ENCODE data around the gene GLYR1.

Gene GLYR1

DNA sequence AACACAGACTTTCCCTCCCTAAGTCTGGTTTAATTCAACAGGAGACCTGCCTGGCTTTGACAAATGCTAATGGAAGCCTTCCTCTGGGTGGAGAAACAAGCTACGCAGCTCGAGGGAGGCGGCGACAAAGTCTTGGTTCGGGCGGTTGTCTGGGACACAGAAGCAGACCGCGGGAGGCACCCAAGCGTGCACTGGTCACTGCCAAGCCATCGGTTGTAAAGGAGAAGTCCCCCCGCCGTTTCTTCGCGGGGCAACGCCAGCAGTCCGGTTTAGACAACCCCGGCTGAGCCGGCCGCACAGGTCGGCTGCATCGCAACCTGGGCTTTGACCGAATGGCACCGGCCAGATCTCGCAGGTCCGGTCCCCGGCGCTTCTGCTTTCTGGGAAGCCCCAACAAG, 586 bp downstream of the GLYR1 start:
- DNase-seq: peak; percentile 21 to 41

DNA sequence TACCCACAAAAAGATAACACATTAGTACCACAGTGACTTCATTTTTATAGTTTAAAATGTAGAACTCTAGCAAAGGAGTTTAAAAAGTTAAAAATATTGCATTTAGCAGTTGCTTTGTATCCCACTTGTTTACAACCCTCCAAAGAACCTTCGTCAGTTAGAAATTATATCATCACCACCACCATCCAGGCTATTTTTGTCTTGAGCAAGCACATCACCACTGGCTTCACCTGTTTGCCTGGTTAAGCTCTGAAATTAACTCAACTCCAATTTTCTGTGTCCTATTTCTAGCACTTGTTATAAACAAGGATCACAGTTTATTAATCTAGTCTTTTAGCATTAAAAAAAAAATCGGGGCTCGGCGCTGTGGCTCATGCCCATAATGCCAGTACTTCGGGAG, 6.1 kb downstream of the GLYR1 start:
- no peak for DNase-seq

DNA sequence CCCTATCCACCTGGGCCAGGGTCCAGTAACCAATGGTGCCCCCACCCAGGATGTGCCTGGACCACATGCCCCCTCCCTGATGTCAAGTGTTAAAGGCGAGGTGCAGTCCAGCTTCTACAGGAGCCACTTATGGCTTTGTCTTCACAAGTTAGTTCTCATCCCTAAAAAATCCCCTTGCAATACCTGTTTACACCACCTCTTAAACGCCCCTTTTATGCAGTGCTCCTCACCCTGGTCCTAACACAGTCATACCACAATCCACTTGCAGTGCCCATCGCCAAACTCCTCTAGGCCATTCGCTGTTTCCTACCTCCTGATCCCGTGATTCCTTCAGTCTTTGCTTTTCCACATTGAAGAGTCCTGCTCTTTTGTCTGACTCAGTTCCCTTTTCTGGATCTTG, 7.1 kb downstream of the GLYR1 start:
- DNase-seq: no peak

DNA sequence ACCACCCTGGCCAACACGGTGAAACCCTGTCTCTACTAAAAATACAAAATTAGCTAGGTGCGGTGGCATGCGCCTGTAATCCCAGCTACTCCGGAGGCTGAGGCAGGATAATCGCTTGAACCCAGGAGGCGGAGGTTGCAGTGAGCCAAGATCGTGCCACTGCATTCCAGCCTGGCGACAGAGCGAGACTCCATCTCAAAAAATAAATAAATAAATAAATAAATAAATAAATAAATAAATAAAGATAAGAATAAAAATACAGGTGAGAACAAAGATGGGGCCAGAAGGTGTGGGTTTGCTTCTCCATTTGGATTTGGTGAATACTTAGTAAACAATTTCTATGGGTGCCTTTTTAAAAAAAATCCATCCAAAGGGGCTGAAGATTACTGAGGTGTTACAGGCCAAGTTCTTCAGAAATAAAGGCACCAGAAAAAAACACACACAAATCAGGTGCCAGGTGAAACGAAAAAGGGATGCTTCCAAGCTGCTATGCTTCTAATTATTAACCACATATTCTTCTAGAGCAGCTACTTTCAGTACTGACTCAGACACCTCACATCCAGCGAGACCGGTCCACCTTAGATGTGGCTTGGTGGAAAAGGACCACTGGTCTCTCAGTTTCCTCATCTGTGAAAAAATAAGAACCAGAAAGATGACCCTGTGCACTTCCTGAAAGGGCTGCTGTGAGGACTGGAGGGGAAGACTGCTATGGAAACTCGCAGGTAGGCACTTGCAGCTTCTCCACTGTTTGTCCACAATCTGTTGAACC, 9.2 kb downstream of the GLYR1 start:
- DNase-seq: no peak

DNA sequence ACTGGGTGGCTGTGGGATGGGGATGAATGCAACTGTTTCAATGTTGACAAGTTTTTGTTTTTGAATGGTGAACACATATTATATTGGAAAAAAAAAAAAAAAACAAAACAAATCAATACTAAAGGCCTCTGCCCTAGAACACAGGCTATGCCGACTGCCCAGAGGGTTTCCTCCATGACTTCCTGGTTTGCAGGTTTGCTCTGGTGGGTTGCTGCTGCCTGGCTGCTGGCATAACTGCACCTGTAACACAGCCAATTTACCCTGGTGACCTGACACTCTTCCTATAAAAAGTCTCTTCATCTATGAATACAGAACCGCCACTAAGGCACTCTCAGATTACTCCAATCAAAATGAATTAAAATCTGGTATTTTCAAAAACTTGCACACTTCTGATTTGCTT, 10.4 kb downstream of the GLYR1 start:
- no peak for DNase-seq

DNA sequence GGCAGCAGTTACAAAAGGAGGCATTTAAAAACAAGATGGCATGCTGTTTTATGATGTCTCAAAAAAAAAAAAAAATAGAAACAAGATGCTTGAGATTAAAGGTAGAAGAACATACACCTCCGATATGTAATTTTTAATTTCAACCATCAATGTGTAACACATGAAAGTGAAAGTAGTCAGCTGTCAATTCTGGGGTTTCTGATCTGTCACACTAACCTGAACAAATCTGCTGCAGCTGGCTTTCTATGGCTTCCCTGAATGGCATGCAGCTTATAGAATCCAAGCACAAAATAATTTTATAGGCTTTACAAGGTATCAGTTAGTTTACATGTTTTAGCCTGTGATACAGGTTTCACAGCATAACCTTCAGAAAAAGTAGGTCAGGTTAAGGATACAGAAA, 13.5 kb downstream of the GLYR1 start:
- no peak for DNase-seq

DNA sequence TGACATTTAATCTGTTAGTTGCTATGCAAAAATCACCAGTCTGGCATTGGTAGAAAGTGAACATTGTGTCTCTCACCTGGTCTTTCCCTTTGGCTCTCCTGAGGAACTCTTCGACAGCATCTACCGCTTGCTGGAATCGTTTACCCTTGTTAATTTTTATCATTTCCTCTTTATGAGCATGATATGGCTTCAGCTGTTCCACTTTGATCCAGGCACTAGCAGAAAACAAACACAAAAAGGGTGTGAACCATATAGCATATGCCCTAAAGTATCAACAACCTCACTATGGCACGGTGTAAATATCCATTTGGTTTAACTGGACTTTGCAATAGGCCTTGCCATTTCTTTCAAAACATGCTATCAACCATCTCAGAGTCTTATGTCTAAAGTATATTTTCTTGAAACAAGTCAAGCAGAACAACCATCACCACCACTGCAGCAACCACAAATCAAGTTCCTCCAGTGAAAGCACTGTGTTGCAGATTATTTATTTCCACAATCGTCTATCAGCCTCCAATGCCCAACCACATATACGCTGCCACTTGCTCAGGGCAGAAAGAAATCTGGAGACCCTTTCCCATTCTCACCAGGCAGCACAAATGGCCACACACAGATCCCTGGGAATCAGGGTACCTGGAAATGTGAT, 14.3 kb downstream of the GLYR1 start:
- DNase-seq: no peak

DNA sequence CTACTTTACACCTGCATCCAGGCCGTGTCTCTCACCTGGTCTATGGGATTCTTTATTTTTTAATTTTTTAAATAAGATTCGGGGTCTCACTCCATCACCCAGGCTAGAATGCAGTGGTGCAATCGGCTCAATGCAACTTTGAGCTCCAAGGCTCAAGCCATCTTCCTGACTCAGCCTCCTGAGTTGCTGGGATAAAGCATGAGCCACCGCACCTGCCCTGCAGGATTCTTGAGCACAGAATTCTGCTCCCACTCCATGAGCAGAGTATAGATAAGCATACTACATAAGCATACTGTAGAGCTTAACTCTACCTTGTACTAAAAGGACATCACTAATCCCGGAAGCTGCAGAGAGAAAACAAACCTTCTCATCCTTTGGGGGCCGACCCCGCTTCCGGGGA, 15.5 kb downstream of the GLYR1 start:
- DNase-seq: no peak

DNA sequence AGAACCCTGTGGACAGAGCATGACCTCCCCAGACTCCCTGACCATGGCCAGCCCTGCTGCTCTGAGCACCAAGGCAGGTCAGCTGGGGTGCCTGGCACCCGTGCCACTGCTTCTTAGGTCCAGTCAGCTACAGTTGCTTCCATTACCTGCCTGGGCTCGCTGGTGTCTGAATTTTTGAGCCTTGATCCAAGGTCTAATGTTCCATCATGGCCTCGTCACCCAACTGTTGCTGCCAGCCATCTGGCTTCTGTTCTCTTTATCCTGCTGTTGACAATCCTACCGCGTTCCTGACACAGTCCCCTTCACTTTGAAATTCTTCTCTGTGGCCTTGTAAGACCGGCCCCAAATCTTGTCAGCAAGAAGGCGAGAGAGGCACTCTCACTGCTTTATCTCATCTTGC, 16.7 kb downstream of the GLYR1 start:
- no peak for DNase-seq

DNA sequence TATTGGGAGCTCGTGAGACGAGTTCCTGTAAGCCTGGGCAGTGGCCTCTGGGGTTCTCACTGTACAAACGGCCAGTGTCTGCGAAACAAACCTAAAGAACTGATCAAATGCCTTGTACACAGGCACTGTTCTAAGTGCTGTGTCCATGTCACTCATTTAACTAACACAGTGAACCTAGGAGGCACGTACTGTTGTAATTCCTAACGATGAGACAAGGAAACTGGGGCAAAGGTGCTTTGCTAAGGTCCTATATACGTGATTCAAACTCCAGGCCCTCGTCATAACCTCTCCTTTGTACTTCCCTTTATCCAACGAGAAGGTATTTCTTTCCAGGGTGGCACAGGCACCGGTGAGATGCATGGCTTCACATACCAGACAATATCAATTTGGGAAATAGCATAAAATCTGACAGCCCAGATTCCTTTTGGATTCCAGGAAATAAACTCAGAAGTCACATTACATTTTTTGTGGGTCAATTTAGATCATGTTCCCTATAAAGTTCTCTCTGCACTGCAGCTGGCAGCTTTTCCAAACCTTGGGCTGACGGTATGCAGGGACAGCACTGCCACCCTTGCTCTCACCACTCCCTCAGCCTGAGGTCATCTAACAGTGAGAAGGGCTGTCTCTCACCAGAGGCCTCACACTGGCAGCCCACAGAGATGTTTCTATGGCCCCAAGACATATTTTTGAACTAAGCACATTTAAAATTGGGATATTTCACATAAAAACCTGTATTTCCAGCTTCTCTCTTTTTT, 18.3 kb downstream of the GLYR1 start:
- DNase-seq: no peak

DNA sequence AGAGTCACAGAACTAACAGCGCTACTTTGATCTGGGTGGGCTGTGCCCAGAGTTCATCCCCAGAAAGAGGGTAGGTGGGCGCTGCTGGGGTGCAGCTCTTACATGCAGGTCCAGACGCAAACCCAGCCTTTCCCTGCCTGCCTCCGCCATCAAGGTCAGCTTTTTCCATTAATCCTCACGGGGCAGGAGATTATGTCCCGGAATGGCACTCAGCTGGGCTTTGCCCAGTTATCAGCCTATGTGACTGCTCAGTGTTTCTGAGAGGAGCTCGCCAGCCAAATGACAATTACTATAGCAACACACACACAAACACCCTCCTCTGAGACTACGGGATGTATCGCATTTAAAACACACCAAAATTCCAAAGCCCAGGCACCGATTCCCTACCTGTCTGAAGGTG, 20.1 kb downstream of the GLYR1 start:
- no peak for DNase-seq

DNA sequence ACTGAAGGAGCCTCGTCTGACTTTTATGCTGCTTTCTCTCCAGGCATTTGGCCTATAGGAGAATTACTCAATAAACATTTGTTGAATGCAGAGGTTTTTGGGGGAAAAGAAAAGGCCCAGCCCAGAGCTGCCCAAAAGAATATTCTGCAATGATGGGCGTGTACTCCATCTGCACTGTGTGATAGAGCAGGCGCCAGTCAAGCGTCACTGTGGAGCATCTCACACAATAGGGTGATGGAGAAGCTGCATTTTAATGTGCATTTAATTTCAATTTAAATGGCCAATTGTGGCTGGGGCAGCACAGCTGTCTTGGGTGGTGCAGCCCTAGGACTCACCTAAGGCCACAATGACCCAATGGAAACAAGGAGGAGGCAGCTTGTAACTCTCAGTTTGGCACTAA, 20.6 kb downstream of the GLYR1 start:
- DNase-seq: no peak

DNA sequence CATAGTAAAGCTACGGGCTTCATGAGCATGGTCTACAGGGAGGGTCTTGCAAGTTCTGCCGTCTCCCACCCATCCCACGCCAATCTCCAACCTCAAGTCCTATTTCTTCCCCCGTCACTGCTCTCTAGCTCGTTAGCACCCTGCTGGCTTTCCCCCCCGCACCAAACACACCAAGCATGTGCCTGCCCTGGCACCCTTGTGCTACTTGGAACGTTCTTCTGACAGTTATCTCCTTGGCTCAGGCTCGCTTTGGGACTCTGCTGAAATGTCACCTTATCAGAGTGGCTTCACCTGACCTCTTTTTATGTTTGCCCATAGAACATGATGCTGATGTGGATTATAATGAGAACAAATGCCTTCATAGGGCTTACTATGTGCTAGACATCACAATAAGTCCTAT, 21.9 kb downstream of the GLYR1 start:
- DNase-seq: no peak

DNA sequence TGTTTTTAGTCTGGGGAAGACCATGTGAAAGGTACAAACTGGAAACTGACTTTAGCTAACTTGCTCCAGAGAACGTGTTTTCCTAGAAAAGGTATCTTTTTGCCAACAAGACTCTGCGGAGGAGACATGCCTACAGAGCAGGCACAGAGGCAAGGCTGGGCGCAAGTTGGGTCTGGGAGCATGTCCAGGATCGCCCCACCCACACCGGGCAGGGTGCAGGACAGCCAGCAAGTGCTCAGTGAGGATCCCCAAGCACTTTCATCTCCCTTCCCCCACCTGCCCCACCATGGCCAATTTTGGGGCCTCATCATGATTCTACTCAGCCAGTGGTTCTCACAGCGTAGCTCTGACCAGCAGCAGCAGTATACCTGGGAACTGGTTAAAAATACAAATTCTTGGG, 26.4 kb downstream of the GLYR1 start:
- DNase-seq: no peak

DNA sequence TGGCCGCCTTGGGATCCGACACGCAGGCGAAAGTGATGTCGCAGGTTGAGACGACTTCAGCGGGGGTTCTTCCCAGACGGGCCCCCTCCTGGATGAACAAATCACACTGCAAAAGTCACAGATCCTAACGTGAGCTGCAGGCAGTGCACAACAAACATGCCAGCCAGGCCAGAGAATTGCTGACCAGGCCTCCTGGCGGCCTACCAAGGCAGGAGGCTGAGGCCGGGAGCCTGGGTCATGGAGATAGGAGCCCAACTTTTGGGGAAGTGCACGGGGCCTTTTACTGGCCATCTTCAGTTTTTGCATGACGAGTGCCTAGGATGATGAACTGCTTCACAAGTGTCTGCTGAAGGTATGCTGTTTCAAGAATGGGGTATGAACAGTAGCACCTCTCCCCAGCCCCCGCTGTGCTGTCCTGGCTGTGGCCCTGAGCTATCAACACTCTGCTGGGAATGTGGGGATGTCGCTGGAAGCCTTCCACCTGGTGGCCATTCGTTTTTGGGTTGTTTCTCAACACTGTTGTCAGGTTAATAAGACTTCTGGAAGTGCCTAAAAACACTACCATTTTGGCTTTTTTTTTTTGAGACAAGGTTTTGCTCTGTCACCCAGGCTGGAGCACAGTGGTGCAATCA, 32.4 kb downstream of the GLYR1 start:
- no peak for DNase-seq

DNA sequence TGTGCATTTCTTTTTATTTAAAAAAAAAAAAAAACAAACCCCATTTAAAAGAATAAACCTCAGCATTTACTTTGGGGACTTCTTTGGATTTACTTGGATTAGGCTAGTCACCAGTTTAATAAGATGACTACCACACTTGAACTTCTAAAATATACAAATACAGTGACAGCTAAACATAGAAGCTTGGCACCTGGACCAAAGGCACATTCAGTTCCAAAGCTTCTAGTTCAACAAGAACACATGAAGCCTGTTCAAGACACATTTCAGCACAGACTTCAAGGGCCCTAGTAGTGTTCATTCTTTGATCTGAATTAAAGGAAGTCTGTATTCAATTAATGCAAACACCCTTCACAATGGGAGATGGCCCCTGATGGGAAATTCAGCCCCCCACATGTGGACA, 33.0 kb downstream of the GLYR1 start:
- DNase-seq: no peak

DNA sequence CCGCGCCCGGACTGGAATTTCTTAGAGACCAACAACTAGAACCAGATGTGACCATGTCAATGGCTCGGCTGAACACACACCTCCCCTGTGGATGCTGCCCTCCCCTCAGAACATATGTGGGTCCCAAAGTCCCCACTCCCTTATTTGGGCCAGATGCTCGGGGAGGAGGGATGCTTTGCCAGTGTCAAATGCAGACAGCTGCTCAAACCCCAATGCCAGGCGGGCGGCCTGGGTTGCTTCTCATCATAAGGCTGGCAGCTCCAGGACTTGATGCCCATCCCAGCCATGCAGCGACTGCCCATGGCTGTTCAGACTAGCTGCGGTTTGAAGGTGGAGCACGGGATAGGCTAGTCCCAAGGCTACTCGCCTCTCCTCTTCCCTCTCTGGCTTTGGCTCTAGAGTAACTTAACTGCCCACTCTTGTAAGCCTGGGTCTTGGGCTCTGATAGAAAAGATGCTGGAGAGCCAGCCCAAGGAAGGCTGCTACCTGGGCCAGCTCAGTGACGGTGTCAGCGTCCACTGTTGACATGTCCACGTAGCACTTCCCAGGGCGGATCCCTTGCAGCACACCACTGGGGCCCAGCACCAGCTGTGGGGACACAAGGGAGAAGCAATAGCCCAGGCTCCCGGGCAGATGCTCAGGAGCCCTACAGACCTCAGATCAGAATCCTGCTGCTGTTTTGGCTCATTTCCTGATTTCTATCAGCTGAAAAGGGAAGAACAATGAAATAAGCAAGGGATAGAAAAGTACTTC, 33.7 kb downstream of the GLYR1 start:
- no peak for DNase-seq

DNA sequence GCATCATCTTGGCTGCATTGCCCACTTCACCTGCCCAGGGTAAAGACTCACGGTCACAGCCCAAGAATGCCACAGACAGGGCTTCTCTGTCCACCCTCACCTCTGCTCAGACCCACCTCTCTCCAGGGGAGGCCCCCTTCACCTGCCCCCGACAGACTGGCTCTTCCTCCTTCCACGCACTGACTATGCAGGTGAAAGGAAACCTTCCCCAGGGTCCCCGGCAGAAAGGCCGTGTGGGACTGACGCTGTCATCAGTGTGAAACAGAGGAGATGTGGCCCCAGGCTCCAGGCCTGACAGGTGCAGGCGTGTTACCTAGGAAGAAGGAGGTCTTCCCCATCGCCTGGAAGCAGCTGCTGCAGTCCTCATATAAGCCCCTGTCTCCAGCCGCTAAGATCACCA, 35.3 kb downstream of the GLYR1 start:
- no peak for DNase-seq

DNA sequence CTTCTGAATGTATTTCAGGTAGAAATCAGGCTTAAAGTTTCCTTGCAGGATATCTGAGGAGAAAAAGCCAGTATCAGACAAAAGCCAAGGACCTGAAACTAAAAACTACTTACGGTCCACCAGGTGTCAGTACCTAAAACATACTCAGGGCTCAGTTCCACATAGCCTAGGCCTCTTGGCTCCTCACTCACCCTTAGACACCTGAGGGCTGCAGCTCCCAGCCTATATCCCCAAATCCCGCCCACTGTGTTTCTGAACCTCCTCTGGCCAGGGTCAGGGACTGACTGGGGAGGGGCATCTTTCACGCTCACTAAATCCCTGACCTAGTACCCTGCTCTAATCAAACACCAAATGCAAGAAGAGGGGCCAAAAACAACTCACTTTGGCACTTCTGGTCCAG, 35.8 kb downstream of the GLYR1 start:
- DNase-seq: no peak

DNA sequence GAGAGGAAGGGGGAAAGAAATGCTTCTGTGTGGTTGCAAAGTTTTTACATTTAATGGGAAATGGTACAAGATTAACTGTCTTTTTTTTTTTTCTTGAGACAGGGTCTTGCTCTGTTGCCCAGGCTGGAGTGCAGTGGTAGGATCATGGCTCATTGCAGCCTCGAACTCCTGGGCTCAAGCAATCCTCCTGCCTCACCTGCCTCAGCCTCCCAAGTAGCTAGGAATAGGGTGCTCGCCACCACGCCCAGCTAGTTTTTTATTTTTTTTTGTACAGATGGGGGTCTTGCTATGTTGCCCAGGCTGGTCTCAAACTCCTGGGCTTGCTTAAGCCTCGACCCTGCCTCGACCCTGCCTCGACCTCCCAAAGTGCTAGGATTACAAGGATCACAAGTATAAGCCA, 40.8 kb downstream of the GLYR1 start:
- no peak for DNase-seq

DNA sequence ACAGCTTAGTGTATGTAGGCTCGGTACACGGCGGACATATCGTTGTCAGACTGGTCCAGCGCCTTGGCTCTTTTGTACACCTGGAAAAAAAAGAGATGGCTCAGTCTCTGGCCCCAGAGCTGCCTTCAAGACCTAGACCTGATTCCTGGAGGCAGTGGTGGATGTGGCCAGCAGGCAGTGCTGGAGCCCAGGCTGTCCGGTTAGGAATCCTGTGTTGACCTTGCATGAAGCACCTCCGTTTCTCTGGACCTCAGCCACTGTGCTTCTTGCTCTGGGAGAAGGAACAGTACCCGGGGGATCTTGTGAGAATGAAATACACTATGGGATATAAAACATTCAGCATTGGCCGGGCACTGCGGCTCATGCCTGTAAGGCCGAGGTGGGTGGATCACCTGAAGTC, 41.9 kb downstream of the GLYR1 start:
- DNase-seq: no peak

DNA sequence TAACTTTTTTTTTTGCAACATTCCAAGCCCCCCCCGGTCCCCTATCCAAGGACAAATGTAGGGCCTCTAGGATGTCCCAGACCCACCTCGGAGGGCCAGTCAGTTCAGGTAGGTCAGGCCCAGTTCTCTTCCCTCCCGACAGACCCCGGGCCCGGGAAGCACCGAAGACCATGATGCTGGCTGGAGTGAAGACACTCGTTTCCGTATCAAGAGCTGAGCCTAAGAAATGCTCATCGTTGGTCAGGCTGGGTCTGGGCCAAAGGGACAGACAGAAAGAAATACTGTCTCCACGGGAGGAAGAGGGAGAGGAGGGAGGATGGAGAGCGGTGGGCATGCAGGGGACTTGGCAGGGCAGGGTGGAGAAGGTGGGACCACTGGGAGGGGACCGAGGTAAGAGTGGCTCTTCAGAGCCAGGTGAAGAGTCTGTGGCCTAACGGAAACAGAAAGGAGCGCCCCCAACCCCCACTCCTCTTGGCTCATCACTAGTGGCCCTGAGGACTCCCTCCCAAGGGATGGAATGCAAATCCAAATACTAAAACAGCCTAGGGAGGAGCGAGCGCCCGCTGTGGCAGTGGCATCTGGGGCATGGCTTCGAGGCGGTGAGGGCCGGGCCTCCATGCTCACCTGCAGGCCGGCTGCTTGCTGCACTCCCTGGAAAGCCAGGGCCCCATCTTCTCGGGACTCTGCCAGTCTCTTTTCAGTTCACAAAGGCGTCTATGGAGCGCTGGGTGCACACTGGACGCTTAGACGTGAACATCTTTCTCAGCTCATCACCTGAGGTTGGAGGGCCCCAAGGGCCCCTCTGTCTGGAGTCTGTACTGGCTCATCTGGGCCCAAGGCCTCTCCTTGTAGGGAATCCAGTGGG, 43.0 kb downstream of the GLYR1 start:
- DNase-seq: no peak
